ENCODE results near the gene ITK. TPM values are rescaled to one million over a fixed set of nuclear protein-coding genes. Genes with fewer than 3 reads are reported as not detected.

ITK gene
- total and polyA plus RNA-seq, 5 donors from 2014 or later: 146 to 550 (median 169) TPM

DNA sequence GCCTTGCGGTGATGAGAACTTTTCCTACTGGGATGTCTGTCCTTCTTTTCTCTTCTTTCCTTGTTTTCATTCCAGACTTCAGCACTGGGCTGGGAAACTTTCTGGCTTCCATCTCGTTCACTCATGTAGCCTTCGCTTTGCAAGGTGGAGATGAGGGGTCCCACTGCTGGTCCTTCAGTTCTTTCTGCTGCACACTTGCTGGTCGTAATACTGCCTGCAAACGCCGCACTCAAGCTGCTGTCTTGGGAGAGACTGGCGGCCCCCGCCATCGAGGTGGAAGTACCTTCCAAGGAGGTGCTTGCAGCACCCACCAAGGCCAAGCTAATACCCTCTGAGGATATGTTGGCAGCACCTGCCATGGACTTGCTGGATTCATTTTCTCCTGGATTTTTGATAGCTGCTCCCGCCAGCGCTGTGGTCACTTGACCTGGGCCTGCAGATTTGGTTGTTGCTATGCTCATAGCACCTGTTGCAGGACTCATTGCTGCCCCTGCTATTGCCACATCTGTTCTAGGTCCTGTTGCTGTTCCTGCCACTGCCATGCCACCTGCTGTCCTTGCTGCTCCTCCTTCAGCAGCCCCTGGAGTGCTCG, 17.6 kb upstream of the ITK start:
- H3K27ac ChIP-seq (ENCODE audit: insufficient read depth, low read length, poor library complexity, severe bottlenecking): no peak overlapping the region
- H3K27me3 Mint-ChIP-seq: no peaks in the 10 kb centered on the region

DNA sequence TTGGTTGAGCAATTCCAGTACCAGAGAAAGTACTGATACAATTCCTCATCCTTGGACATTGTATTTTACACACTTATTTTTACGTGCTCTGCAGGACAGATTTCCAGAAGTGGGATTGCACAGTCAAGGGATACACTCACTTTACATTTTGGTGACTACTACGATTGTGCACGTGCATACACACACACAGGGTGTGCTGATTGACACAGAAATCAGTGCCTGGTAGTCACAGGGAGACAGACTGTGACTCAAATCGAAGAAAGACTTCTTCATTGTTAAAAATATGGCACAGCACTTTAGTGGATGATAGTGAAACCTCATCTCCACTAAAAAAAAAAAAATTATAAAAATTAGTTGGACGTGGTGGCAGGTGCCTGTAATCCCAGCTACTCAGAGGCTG, 16.1 kb upstream of the ITK start:
- DNase-seq: no peak
- Histone ChIP-seq H3K4me1 (ENCODE audit: control insufficient read depth, insufficient read depth, low read length, poor library complexity, severe bottlenecking) (peaks cover 36% of the 10 kb centered on the region), H3K27ac (ENCODE audit: insufficient read depth, low read length, poor library complexity, severe bottlenecking) (no peak overlapping the region), H3K27me3 (ENCODE audit: control insufficient read depth, insufficient read depth, low read length) (no peaks in the 10 kb centered on the region), H3K4me3 (ENCODE audit: low read depth, low read length) (no peak overlapping the region), H3K9me3 (ENCODE audit: control insufficient read depth in 2 of 2, low read length in 2 of 2) (no peaks in the 10 kb centered on the region), H3K36me3 (ENCODE audit: control insufficient read depth, insufficient read depth, low read length) (no peaks in the 10 kb centered on the region)
- H3K4me1 Mint-ChIP-seq: peaks cover 21 to 75% (median 53%) of the 10 kb centered on the region in 4 donors
- no peaks in the 10 kb centered on the region for H3K27me3 Mint-ChIP-seq
- peak overlapping the region in 1 of 3 donors; percentile 78 for H3K27ac Mint-ChIP-seq
- H3K36me3 Mint-ChIP-seq: no peaks in the 10 kb centered on the region
- ATAC-seq (ENCODE audit: low read depth in 2 of 2): no peak
- H3K4me3 Mint-ChIP-seq: no peak overlapping the region
- H3K9me3 Mint-ChIP-seq: peaks cover 0 to 2% (median 0%) of the 10 kb centered on the region in 7 donors

More for the DNA sequence above, 17.6 kb upstream of the ITK start:
- H3K4me3 Mint-ChIP-seq: no peak overlapping the region
- peak overlapping the region in 1 of 3 donors; percentile 81 for H3K27ac Mint-ChIP-seq
- Histone ChIP-seq H3K36me3 (ENCODE audit: control insufficient read depth, insufficient read depth, low read length) (no peaks in the 10 kb centered on the region), H3K4me1 (ENCODE audit: control insufficient read depth, insufficient read depth, low read length, poor library complexity, severe bottlenecking) (peaks cover 48% of the 10 kb centered on the region), H3K9me3 (ENCODE audit: control insufficient read depth in 2 of 2, low read length in 2 of 2) (no peaks in the 10 kb centered on the region), H3K27me3 (ENCODE audit: control insufficient read depth, insufficient read depth, low read length) (no peaks in the 10 kb centered on the region), H3K4me3 (ENCODE audit: low read depth, low read length) (no peak overlapping the region)
- no peaks in the 10 kb centered on the region for H3K36me3 Mint-ChIP-seq
- peaks cover 27 to 77% (median 54%) of the 10 kb centered on the region in 4 donors for H3K4me1 Mint-ChIP-seq
- peaks cover 0 to 4% (median 0%) of the 10 kb centered on the region in 7 donors for H3K9me3 Mint-ChIP-seq
- DNase-seq (no peak), ATAC-seq (ENCODE audit: low read depth in 2 of 2) (no peak)

DNA sequence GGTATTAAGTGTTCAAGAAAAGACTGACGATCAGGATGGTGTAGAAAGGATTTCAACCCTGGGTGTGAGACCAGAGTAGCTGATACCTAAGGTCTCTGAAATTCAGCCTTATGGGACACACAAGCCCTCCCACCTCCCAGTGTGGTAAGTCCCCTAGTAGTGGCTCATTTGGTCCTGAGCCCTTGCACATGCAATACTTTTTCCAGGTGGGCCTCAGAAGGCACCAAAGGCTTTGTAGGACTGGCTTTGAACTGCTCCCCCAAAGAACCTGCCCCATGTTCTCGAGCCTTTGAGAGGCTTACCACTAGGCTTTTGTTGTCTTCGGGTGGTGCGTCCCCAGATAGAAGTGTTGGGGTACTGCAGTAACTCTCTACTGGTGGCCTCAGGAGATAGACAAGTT, 15.4 kb upstream of the ITK start:
- no peak overlapping the region for H3K4me3 ChIP-seq (ENCODE audit: low read depth, low read length)
- no peak overlapping the region for H3K4me3 Mint-ChIP-seq
- H3K4me1 ChIP-seq (ENCODE audit: control insufficient read depth, insufficient read depth, low read length, poor library complexity, severe bottlenecking): peaks cover 28% of the 10 kb centered on the region
- no peaks in the 10 kb centered on the region for H3K27me3 ChIP-seq (ENCODE audit: control insufficient read depth, insufficient read depth, low read length)
- H3K4me1 Mint-ChIP-seq: peaks cover 15 to 74% (median 48%) of the 10 kb centered on the region in 4 donors
- no peaks in the 10 kb centered on the region for H3K36me3 ChIP-seq (ENCODE audit: control insufficient read depth, insufficient read depth, low read length)
- H3K27ac ChIP-seq (ENCODE audit: insufficient read depth, low read length, poor library complexity, severe bottlenecking): no peak overlapping the region
- ATAC-seq (ENCODE audit: low read depth in 2 of 2) (no peak), DNase-seq (no peak)
- H3K9me3 ChIP-seq (ENCODE audit: control insufficient read depth in 2 of 2, low read length in 2 of 2): no peaks in the 10 kb centered on the region
- H3K27ac Mint-ChIP-seq: peak overlapping the region in 1 of 3 donors; percentile 40
- H3K27me3 Mint-ChIP-seq: no peaks in the 10 kb centered on the region
- no peaks in the 10 kb centered on the region for H3K36me3 Mint-ChIP-seq
- H3K9me3 Mint-ChIP-seq: peaks cover 0 to 3% (median under 1%) of the 10 kb centered on the region in 7 donors

GRCh38 chr5:157165668-157166067, 15.0 kb upstream of the ITK start:
- Mint-ChIP-seq H3K9me3 (peaks cover 0 to 5% (median 2%) of the 10 kb centered on the region in 7 donors), H3K27me3 (no peaks in the 10 kb centered on the region), H3K27ac (no peak overlapping the region), H3K36me3 (no peaks in the 10 kb centered on the region), H3K4me1 (peaks cover 18 to 76% (median 46%) of the 10 kb centered on the region in 4 donors), H3K4me3 (no peak overlapping the region)
- peaks cover 27% of the 10 kb centered on the region for H3K4me1 ChIP-seq (ENCODE audit: control insufficient read depth, insufficient read depth, low read length, poor library complexity, severe bottlenecking)
- no peak for DNase-seq
- no peaks in the 10 kb centered on the region for H3K36me3 ChIP-seq (ENCODE audit: control insufficient read depth, insufficient read depth, low read length)
- H3K4me3 ChIP-seq (ENCODE audit: low read depth, low read length): no peak overlapping the region
- H3K27me3 ChIP-seq (ENCODE audit: control insufficient read depth, insufficient read depth, low read length): no peaks in the 10 kb centered on the region
- no peaks in the 10 kb centered on the region for H3K9me3 ChIP-seq (ENCODE audit: control insufficient read depth in 2 of 2, low read length in 2 of 2)
- H3K27ac ChIP-seq (ENCODE audit: insufficient read depth, low read length, poor library complexity, severe bottlenecking): no peak overlapping the region
- no peak for ATAC-seq (ENCODE audit: low read depth in 2 of 2)

GRCh38 chr5:157166214-157167213, 14.1 kb upstream of the ITK start, which contains the start of gene GARIN3:
Gene GARIN3, minus strand, starts transcription at chr5:157166264. Its CDS starts 96 bp downstream, at chr5:157166168.
- Histone ChIP-seq H3K27me3 (ENCODE audit: control insufficient read depth, insufficient read depth, low read length) (no peaks in the 10 kb centered on the region), H3K27ac (ENCODE audit: insufficient read depth, low read length, poor library complexity, severe bottlenecking) (peak within 1 kb of the TSS; percentile 53), H3K4me1 (ENCODE audit: control insufficient read depth, insufficient read depth, low read length, poor library complexity, severe bottlenecking) (peaks cover 25% of the 10 kb centered on the region), H3K9me3 (ENCODE audit: control insufficient read depth in 2 of 2, low read length in 2 of 2) (no peaks in the 10 kb centered on the region), H3K36me3 (ENCODE audit: control insufficient read depth, insufficient read depth, low read length) (no peaks in the 10 kb centered on the region), H3K4me3 (ENCODE audit: low read depth, low read length) (peak within 1 kb of the TSS; percentile 65)
- ATAC-seq (ENCODE audit: low read depth in 2 of 2) (peak in 1 of 2 donors; percentile 44), DNase-seq (peak in 1 of 3 donors; percentile 40)
- Mint-ChIP-seq H3K27ac (peak within 1 kb of the TSS; percentile 76 to 90 (median 81)), H3K4me3 (peak within 1 kb of the TSS; percentile 22 to 76 (median 58)), H3K9me3 (peaks cover 0 to 10% (median 2%) of the 10 kb centered on the region in 7 donors), H3K4me1 (peaks cover 17 to 76% (median 46%) of the 10 kb centered on the region in 4 donors), H3K27me3 (no peaks in the 10 kb centered on the region), H3K36me3 (no peaks in the 10 kb centered on the region)

- Mint-ChIP-seq H3K4me3 (peak overlapping the region; percentile 22 to 76 (median 58)), H3K27ac (peak overlapping the region; percentile 76 to 90 (median 81)), H3K27me3 (no peaks in the 10 kb centered on the region), H3K9me3 (peaks cover 0 to 10% (median 2%) of the 10 kb centered on the region in 7 donors), H3K4me1 (peaks cover 23 to 78% (median 51%) of the 10 kb centered on the region in 4 donors), H3K36me3 (no peaks in the 10 kb centered on the region)
- Histone ChIP-seq H3K4me1 (ENCODE audit: control insufficient read depth, insufficient read depth, low read length, poor library complexity, severe bottlenecking) (peaks cover 26% of the 10 kb centered on the region), H3K27ac (ENCODE audit: insufficient read depth, low read length, poor library complexity, severe bottlenecking) (peak overlapping the region; percentile 53), H3K9me3 (ENCODE audit: control insufficient read depth in 2 of 2, low read length in 2 of 2) (no peaks in the 10 kb centered on the region), H3K4me3 (ENCODE audit: low read depth, low read length) (peak overlapping the region; percentile 65), H3K36me3 (ENCODE audit: control insufficient read depth, insufficient read depth, low read length) (no peaks in the 10 kb centered on the region), H3K27me3 (ENCODE audit: control insufficient read depth, insufficient read depth, low read length) (no peaks in the 10 kb centered on the region)
- ATAC-seq (ENCODE audit: low read depth in 2 of 2): peak; percentile 52 to 54
- peak in 1 of 3 donors; percentile 80 for DNase-seq
Measured at GRCh38 chr5:157167214-157167621, 13.4 kb upstream of the ITK start.

GRCh38 chr5:157168286-157168685, 12.4 kb upstream of the ITK start:
- no peaks in the 10 kb centered on the region for H3K36me3 Mint-ChIP-seq
- peaks cover 0 to 10% (median 2%) of the 10 kb centered on the region in 7 donors for H3K9me3 Mint-ChIP-seq
- no peaks in the 10 kb centered on the region for H3K27me3 Mint-ChIP-seq
- Histone ChIP-seq H3K4me3 (ENCODE audit: low read depth, low read length) (no peak overlapping the region), H3K4me1 (ENCODE audit: control insufficient read depth, insufficient read depth, low read length, poor library complexity, severe bottlenecking) (peaks cover 37% of the 10 kb centered on the region), H3K27ac (ENCODE audit: insufficient read depth, low read length, poor library complexity, severe bottlenecking) (no peak overlapping the region), H3K36me3 (ENCODE audit: control insufficient read depth, insufficient read depth, low read length) (no peaks in the 10 kb centered on the region), H3K9me3 (ENCODE audit: control insufficient read depth in 2 of 2, low read length in 2 of 2) (no peaks in the 10 kb centered on the region), H3K27me3 (ENCODE audit: control insufficient read depth, insufficient read depth, low read length) (no peaks in the 10 kb centered on the region)
- H3K4me1 Mint-ChIP-seq: peaks cover 31 to 80% (median 57%) of the 10 kb centered on the region in 4 donors
- no peak overlapping the region for H3K4me3 Mint-ChIP-seq
- peak overlapping the region in 1 of 3 donors; percentile 3 for H3K27ac Mint-ChIP-seq
- no peak for ATAC-seq (ENCODE audit: low read depth in 2 of 2)
- DNase-seq: no peak

Measured in CD4-positive, CD25-positive, alpha-beta regulatory T cell (primary cell).